ENCODE measurements around the gene GUCA2A. TPM values are rescaled to one million over a fixed set of nuclear protein-coding genes. Genes with fewer than 3 reads are reported as not detected.

GUCA2A gene
- total and polyA plus RNA-seq, 8 donors: 0.55 to 3.4 (median 1.1) TPM; not detected in 1

DNA sequence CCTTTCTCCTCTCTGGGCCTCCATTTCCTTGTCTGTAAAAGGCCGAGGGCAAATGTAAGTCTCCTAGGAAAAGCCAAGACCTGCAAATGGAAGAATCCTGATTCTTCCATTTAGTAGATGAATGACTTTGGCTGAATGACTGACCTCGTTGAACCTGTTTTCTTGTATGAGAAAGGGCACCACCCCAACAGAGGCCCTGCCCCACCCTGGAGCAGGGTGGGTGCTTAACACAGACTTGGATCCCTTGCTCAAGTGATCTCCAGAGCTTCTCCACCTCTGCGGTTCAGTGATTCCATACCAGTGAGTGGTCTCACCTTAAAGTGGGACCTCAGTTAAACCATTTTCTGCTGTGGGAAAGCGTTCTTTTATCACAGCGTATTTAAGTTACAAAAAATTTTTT is 50.3 kb downstream of the GUCA2A start:
- WGBS, 2 donors: 81 to 87% methylated on average over 5 of the region's 5 CpGs
- Histone ChIP-seq H3K27ac (no peak overlapping the region), H3K9me3 (no peaks in the 10 kb centered on the region), H3K36me3 (no peaks in the 10 kb centered on the region), H3K4me3 (no peak overlapping the region), H3K4me1 (no peaks in the 10 kb centered on the region), H3K27me3 (no peaks in the 10 kb centered on the region)
- intact Hi-C loops (cut with DNase I): no loop called here
- DNase-seq (no peak), FAIRE-seq (no peak), ATAC-seq (no peak)
- TF ChIP-seq CTCF (IDR thresholded peaks at IDR 0.05): no peak

Other genes starting within 250 kb of the GUCA2A start
- gene HIVEP3, start 245.8 kb downstream of the GUCA2A start, total RNA-seq: 1 to 10 TPM; 2.8 to 5.0 (median 3.1) TPM
- 1 to 10 TPM; 2.7 to 3.7 TPM for gene HIVEP3, start 245.8 kb downstream of the GUCA2A start, polyA plus RNA-seq
- gene GUCA2B, start 11.3 kb downstream of the GUCA2A start, total RNA-seq: 1 to 10 TPM in 1 of 6 donors, under 1 TPM in 2, not detected in 3; 0.37 to 1.4 (median 0.38) TPM
- gene GUCA2B, start 11.3 kb downstream of the GUCA2A start, polyA plus RNA-seq: under 1 TPM; 0.68 to 0.80 TPM
- gene FOXJ3, start 170.5 kb upstream of the GUCA2A start, total RNA-seq: 10 to 100 TPM; 18.6 to 25.5 (median 22.5) TPM
- gene FOXJ3, start 170.5 kb upstream of the GUCA2A start, polyA plus RNA-seq: 10 to 100 TPM in 1 of 2 donors, 1 to 10 TPM in 1; 6.8 to 14.4 TPM
- 1 to 10 TPM; 1.2 to 2.6 (median 2.1) TPM for gene RIMKLA, start 216.0 kb upstream of the GUCA2A start, total RNA-seq
- under 1 TPM; 0.27 to 0.47 TPM for gene RIMKLA, start 216.0 kb upstream of the GUCA2A start, polyA plus RNA-seq